Measurements from ENCODE around the gene H2BK1.

H2BK1 gene

DNA sequence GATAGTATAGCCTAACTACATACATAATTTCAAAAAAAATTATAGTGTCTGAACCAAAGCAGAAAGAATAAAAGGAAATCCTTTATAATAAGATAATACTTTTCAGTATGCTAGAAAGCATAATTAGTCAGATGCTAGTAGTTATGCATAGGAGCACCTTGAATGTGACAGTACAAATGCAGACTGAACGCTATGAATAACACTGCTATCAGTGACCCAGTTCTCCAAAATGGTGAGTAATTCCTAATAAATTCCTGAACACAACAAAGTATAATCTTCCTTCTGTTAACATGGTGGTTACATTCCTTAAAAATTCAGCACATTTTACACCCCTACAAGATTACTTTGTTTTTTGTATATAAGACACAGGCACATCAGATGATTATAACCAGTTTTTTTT, 20.8 kb upstream of the H2BK1 start:
- no peak for DNase-seq

DNA sequence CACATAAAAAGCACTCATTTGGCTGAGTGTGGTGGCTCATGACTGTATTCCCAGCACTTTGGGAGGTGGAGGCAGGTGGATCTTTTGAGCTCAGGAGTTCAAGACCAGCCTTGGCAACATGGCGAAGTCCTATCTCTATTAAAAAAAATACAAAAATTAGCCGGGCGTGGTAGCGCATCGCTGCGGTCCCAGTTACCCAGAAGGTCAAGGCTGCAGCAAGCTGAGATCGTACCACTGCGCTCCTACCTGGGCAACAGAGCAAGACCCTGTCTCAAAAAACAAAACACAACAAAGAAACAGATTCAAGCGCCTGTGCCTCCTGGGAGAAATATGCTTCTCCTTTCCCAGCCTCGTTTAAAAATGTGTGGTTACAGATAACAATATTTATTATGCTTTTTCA, 19.0 kb upstream of the H2BK1 start:
- DNase-seq = no peak

DNA sequence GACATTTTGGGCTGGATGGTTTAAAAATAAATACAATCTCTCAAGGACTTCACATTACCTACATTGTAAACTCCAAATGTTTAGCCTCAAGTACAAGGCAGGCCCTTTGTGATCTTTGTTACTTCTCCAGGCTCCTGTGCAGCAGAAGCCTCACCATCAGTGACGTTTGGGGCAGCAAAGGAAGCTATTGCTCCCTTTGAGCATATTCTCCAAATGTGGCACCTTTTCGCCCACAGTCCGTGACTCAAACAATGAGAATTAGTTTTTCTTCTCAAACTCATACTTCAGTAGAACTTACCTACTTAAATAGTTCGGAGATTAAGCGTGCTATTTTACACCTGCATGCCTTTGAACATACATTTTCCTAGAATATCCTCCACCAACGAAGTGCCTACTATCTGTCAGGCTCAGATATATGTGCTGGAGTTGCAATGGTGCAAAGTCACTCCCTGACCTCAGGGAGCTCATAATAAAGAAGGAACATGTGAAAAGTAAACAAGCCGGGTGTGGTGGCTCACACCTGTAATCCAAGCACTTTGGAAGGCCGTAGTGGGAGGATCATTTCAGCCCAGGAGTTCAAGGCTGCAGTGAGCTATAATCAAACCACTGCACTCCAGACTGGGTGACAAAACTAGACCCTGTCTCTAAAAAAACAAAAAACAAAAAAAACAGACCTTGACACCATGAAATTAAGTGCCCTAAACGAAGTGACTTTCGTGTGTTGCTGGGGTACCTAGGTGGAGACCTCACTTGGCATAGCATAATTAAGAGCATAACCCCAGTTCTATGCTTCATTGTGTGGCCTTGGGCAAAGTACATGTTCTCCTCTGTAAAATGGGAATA, 18.0 kb upstream of the H2BK1 start:
- no peak for DNase-seq

GRCh38 chr7:151226875-151227782, 16.8 kb upstream of the H2BK1 start, which contains the start of gene ABCF2:
Gene ABCF2 (minus strand): TSS chr7:151227205. CDS start chr7:151226458, 747 bp downstream.
- DNase-seq = peak; percentile 97

- DNase-seq = no peak
Measured at GRCh38 chr7:151226560-151226874, 16.2 kb upstream of the H2BK1 start.

DNA sequence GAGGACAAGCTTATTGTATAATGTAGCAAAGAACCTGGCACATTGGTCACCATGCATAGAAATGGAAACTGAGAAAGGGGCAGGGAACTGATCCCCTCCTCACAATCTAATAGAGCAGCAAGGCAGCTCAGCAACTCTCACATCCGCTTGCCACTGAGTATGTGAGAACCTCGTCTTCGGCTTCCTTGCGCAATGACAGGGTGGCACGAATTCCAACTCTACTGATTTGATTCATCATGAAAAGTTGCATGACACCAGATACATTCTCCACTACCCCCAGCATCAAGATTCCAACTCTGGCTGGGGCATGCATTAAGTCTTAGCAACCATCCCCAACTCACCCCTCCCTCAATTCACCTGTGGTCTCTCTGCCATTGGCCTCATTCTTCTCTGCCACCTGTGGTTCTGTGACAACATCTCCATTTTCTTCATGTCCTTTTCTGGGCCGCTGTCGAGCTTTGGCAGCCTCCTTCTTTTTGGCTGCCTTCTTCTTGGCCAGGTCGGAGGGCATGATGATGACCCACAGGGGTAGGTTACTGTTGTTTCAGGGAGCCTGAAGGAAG, 15.7 kb upstream of the H2BK1 start:
- no peak for DNase-seq

GRCh38 chr7:151223728-151224127, 13.4 kb upstream of the H2BK1 start:
- no peak for DNase-seq

DNA sequence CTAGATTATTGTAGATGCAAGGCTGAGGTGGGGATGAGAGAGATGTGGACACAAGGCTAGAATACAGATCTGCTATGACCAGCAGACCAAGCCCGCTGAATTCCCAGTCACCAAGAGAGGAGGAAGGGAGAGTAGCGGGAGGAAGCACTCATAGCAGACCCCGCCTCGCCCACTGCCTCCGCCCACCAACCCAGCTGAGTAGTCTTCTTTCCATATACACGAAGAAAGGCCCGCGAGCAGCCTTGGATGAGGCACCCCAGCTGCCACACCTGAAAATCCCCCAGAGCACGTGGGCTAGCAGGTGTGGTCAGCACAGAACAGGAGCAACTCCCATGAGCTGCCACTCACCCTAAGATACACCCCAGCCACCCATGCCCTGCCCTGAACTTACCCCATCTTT, 7.9 kb upstream of the H2BK1 start:
- no peak for DNase-seq

DNA sequence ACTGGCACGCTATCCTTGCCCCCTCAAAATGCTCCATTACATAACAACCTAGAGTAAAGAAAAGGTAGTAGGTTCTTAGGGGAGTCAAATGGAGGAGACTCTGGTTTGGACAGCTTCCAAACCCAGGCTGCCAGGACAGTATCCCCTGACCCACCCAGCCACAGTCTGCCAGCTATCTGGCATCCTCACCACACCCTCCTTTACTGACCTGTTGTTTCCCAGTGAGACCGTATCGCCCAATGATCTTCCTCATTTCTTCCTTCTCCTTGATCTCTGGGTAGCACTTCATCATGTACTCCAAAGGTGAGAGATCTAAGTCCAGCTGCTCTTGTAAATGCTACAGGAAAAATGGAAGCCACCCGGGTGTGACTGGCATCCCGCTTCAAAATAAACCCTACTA, 5.1 kb upstream of the H2BK1 start:
- DNase-seq = no peak

- no peak for DNase-seq
Measured at GRCh38 chr7:151213826-151214225, 3.5 kb upstream of the H2BK1 start.

DNA sequence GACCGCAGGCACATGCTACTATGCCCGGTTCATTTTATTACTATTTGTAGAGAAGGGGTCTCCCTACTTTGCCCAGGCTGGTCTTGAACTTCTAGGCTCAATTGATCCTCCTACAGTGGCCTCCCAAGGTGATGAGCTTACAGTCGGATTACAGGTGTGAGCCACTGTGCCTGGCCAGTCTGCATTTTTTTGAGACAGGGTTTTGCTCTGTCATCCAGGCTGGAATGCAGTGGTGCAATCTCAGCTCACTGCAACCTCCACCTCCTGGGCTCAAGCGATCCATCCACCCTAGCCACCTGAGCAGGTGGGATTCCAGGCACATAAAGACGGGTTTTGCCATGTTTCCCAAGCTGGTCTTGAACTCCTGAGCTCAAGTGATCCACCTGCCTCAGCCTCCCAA, 2.3 kb upstream of the H2BK1 start:
- no peak for DNase-seq

- no peak for DNase-seq
Measured at GRCh38 chr7:151211155-151211772, 976 bp upstream of the H2BK1 start.

- DNase-seq = no peak
Measured at GRCh38 chr7:151209588-151209987, 700 bp downstream of the H2BK1 start.

DNA sequence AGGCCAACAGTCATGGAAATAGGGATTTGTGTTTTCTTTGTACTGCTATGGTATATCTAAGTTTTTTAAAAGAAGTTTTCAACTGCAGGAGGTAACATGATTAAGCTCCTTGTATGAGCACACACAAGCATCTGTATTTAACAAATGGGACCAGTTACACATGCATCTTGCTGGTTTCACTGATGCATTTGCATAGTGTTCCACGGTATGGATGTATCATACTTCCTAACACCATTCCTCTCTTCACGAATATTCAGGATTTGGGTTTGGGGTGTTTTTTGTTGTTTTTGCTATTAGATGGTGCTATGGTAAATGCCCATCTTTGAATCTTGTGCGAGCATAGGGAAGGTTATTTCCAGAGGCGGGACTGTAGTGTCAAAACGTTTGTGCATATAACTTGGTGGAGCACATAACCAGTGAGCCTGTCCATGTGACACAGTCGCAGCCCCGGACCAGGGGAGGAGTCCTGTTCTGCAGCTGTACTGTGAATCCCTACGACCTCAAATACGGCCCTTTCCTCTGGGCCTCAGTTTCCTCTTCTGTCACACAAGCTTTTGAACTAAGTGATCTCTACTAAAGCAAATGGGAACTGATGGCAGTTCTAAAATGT, 1.9 kb downstream of the H2BK1 start:
- no peak for DNase-seq

DNA sequence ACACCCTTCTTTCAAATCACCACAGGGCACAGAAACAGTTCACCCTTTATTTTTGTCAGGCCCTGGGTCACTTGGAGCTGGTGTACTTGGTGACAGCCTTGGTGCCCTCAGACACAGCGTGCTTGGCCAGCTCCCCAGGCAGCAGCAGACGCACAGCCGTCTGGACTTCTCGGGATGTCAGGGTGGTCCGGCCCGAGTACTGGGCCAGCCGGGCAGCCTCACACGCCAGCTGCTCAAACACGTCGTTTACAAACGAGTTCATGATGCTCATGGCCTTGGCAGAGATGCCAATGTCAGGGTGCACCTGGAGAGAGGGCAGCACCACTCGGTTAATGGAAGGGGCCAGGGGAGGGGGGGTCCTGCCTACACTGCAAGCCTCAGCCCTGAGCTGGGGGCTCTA, 2.5 kb downstream of the H2BK1 start:
- no peak for DNase-seq

GRCh38 chr7:151207315-151207714, 3.0 kb downstream of the H2BK1 start:
- DNase-seq = no peak

- peak; percentile 18 for DNase-seq
Measured at GRCh38 chr7:151206914-151207313, 3.4 kb downstream of the H2BK1 start.

DNA sequence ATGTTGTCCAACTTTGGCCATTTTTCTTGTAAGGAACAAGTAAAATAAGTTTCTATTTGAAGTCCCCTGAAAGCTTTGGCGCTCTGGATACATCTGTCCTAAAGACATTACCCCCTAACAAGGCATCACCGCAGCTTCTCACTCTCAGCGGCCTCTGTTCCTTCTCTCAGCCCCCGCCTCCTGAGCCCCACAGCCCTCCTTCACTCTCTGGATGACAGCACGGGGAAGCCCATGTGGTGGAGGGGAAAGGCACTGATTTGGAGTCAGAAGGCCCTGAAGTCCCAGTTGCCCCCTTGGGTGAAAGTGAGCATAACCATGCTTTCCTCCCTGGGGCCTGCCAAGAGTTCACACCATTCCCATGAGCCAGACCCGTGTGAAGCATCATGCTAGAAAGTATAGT, 4.6 kb downstream of the H2BK1 start:
- DNase-seq = no peak

GRCh38 chr7:151204383-151205032, 5.8 kb downstream of the H2BK1 start:
- DNase-seq = no peak

DNA sequence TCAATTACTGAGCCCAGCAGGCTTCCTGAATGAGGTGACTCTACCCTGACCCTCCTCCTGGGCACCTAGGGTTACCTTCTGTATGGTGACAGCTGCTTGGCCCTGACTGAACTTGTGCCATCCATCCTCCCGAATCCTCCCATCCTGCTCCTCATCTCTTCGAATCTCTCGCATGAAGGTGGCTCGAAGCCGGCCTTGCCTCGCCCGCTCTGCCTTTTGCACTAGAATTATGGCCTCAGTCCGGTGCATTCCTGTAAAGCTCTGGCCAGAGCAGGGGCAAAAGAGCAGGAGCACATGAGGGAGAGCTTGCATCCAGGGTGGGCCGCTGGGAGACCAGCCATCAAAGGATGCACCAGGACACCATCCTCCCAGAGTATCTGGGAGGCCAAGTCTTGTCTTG, 7.5 kb downstream of the H2BK1 start:
- no peak for DNase-seq

DNA sequence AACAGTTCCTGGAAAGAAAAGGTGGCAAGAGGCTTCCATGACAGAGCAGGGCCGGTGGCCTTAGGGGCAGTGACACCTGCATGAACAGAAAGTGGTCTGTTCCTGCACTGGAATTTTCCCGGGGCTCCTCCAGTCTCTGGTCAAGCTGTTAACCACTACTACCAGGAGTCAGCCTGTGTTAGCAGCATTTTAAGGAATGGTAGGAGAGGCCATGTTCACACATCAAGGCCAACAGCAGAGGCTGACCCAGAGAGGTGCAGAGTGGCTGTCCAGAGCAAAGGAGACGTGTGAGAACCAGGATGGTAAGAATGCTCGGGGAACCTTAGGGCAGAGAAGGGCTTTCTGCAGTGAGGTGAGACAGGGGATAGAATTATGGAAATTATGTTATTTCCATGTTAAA, 8.5 kb downstream of the H2BK1 start:
- no peak for DNase-seq

DNA sequence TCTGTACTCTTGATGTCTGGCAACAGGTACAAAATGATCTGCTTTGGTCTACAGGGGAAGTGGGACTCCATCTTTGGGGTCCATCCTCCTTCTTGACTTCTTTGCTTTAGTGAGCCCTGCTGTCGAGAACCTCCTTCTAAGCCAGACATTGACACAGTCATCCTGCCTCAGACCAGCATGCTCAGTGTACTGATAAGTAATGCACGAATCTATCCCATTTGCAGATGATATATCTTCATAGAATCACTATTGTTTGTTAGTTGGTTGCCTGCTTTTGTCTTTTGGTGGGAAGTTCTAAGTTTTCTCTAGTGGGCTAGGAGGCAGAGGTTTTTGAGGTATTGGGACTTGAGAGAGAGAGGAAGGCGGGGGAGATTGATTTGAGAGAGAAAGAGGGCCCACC, 8.9 kb downstream of the H2BK1 start:
- no peak for DNase-seq

Data from activated gamma-delta T cell treated with Interleukin-2 at 50 U/mL for 16 hours (primary cell).